ENCODE measurements around the gene TNC.

GRCh38 chr9:115016344-115016743 lies 101.6 kb downstream of the TNC start:
- TF ChIP-seq POLR2A (IDR thresholded peaks at IDR 0.05; ENCODE audit: extremely low read depth, insufficient read length) (no peak), CTCF (IDR thresholded peaks at IDR 0.05; ENCODE audit: low read depth, low read length) (no peak), MAX (IDR thresholded peaks at IDR 0.05; ENCODE audit: low read depth, low read length) (no peak)
